ENCODE measurements around the gene MRPL37.

Gene MRPL37

GRCh38 chr1:54241364-54241763 lies 41.4 kb downstream of the MRPL37 start:
- DNase-seq (ENCODE audit: low read depth), result no peak

- DNase-seq (ENCODE audit: low read depth), result no peak
Measured at GRCh38 chr1:54243022-54243421, 43.1 kb downstream of the MRPL37 start.

- DNase-seq (ENCODE audit: low read depth), result no peak
Measured at GRCh38 chr1:54244655-54245054, 44.7 kb downstream of the MRPL37 start.

- no peak for DNase-seq (ENCODE audit: low read depth)
Measured at GRCh38 chr1:54245501-54245900, 45.5 kb downstream of the MRPL37 start.

GRCh38 chr1:54246116-54246721 lies 46.3 kb downstream of the MRPL37 start:
- no peak for DNase-seq (ENCODE audit: low read depth)

- DNase-seq (ENCODE audit: low read depth), result no peak
Measured at GRCh38 chr1:54247863-54248515, 48.0 kb downstream of the MRPL37 start.

- DNase-seq (ENCODE audit: low read depth), result no peak
Measured at GRCh38 chr1:54248966-54249365, 49.0 kb downstream of the MRPL37 start.

- no peak for DNase-seq (ENCODE audit: low read depth)
Measured at GRCh38 chr1:54249819-54250435, 50.0 kb downstream of the MRPL37 start.

GRCh38 chr1:54250670-54251069 lies 50.7 kb downstream of the MRPL37 start:
- no peak for DNase-seq (ENCODE audit: low read depth)

- DNase-seq (ENCODE audit: low read depth), result no peak
Measured at GRCh38 chr1:54252371-54252936, 52.5 kb downstream of the MRPL37 start.

- no peak for DNase-seq (ENCODE audit: low read depth)
Measured at GRCh38 chr1:54253480-54253879, 53.5 kb downstream of the MRPL37 start.

- DNase-seq (ENCODE audit: low read depth), result no peak
Measured at GRCh38 chr1:54254055-54254454, 54.1 kb downstream of the MRPL37 start.

- no peak for DNase-seq (ENCODE audit: low read depth)
Measured at GRCh38 chr1:54255026-54255702, 55.2 kb downstream of the MRPL37 start.

GRCh38 chr1:54256522-54257345 lies 56.8 kb downstream of the MRPL37 start:
- no peak for DNase-seq (ENCODE audit: low read depth)

- no peak for DNase-seq (ENCODE audit: low read depth)
Measured at GRCh38 chr1:54257346-54257620, 57.3 kb downstream of the MRPL37 start.

GRCh38 chr1:54257876-54258275 lies 57.9 kb downstream of the MRPL37 start:
- DNase-seq (ENCODE audit: low read depth), result no peak

- no peak for DNase-seq (ENCODE audit: low read depth)
Measured at GRCh38 chr1:54259546-54260140, 59.7 kb downstream of the MRPL37 start.

- no peak for DNase-seq (ENCODE audit: low read depth)
Measured at GRCh38 chr1:54260810-54261209, 60.8 kb downstream of the MRPL37 start.

GRCh38 chr1:54262244-54262643 lies 62.3 kb downstream of the MRPL37 start:
- no peak for DNase-seq (ENCODE audit: low read depth)

- no peak for DNase-seq (ENCODE audit: low read depth)
Measured at GRCh38 chr1:54263601-54264226, 63.7 kb downstream of the MRPL37 start.

- DNase-seq (ENCODE audit: low read depth), result no peak
Measured at GRCh38 chr1:54265126-54265525, 65.2 kb downstream of the MRPL37 start.
